CD14-positive monocyte (primary cell): Measurements from ENCODE around the gene CDH2. TPM values are rescaled to one million over a fixed set of nuclear protein-coding genes. Genes with fewer than 3 reads are reported as not detected.

Experiments used
- DNase-seq, 3 donors: peaks; one replicate each; pipeline ENCODE4 v3.0.0-alpha.2; 2011 to 2022
- H2AFZ ChIP-seq: 2 replicates; pipeline ENCODE4 v1.6.0; 2012; ENCODE audit warnings: mild to moderate bottlenecking, low read depth, low read length, inconsistent platforms; ENCODE audit not compliant: insufficient read depth, poor library complexity, severe bottlenecking
- H3K27ac ChIP-seq, 2 donors: 1 replicate in 1 of 2; 2 replicates in 1 of 2; pipeline ENCODE4 v1.5.1; 2012 to 2013; ENCODE audit warnings: low read length in 2 of 2, control low read depth in 1 of 2, inconsistent platforms in 1 of 2, low read depth in 1 of 2, mild to moderate bottlenecking in 1 of 2
- H3K27me3 ChIP-seq, 2 donors: one replicate each; pipeline versions ENCODE4 v1.6.0 to v1.6.1; 2011 to 2013; ENCODE audit warnings: low read length in 2 of 2; ENCODE audit not compliant: control insufficient read depth in 2 of 2, insufficient read depth in 2 of 2
- H3K36me3 ChIP-seq, 2 donors: replicated peaks in 1 of 2; 1 replicate in 1 of 2; 2 replicates in 1 of 2; pipeline versions ENCODE4 v1.5.1 to v1.6.1; 2012 to 2013; ENCODE audit warnings: low read length in 2 of 2, control low read depth in 1 of 2, inconsistent platforms in 1 of 2, mild to moderate bottlenecking in 1 of 2; ENCODE audit not compliant: insufficient read depth in 2 of 2, control insufficient read depth in 1 of 2
- H3K4me1 ChIP-seq, 2 donors: 1 replicate in 1 of 2; 2 replicates in 1 of 2; pipeline versions ENCODE4 v1.5.1 to v1.6.1; 2012 to 2013; ENCODE audit warnings: low read length in 2 of 2, control low read depth in 1 of 2, inconsistent platforms in 1 of 2, mild to moderate bottlenecking in 1 of 2, moderate library complexity in 1 of 2; ENCODE audit not compliant: insufficient read depth in 2 of 2, control insufficient read depth in 1 of 2
- H3K4me2 ChIP-seq: replicated peaks from 2 replicates; pipeline ENCODE3; 2012; ENCODE audit warnings: low read length, moderate library complexity, mild to moderate bottlenecking; ENCODE audit not compliant: poor library complexity, severe bottlenecking; ENCODE audit errors: extremely low read depth
- H3K4me3 ChIP-seq, 3 experiments: fragments of 200-600 bp in 1 of 3; sonication (generic) in 1 of 3; replicated peaks in 1 of 3; 1 replicate in 2 of 3; 2 replicates in 1 of 3; pipeline ENCODE4 v1.5.1; 2011 to 2013; ENCODE audit warnings: low read length in 3 of 3, mild to moderate bottlenecking in 3 of 3, control low read depth in 2 of 3, low read depth in 2 of 3, inconsistent platforms in 1 of 3, moderate library complexity in 1 of 3
- H3K79me2 ChIP-seq: 2 replicates; pipeline ENCODE4 v1.6.0; 2012; ENCODE audit warnings: mild to moderate bottlenecking, control low read depth, inconsistent platforms, low read length, moderate library complexity; ENCODE audit not compliant: insufficient read depth
- H3K9ac ChIP-seq: 2 replicates; pipeline ENCODE4 v1.6.0; 2017; ENCODE audit warnings: low read length, mild to moderate bottlenecking; ENCODE audit not compliant: insufficient read depth, poor library complexity, severe bottlenecking
- H3K9me3 ChIP-seq, 2 donors: replicated peaks in 1 of 2; 1 replicate in 1 of 2; 2 replicates in 1 of 2; pipeline versions ENCODE4 v1.5.1 to v1.6.1; 2012 to 2013; ENCODE audit warnings: low read length in 2 of 2, control low read depth in 1 of 2; ENCODE audit not compliant: control insufficient read depth in 1 of 2, insufficient read depth in 1 of 2
- H4K20me1 ChIP-seq: 2 replicates; pipeline ENCODE4 v1.6.0; 2012; ENCODE audit warnings: mild to moderate bottlenecking, low read length, control low read depth, moderate library complexity; ENCODE audit not compliant: insufficient read depth
- H3K27ac Mint-ChIP-seq, 7 donors: one replicate each; pipeline ENCODE4 v1.8.0; 2020; ENCODE audit warnings: mild to moderate bottlenecking in 7 of 7, mixed read lengths in 7 of 7, moderate library complexity in 6 of 7, inconsistent platforms in 2 of 7
- H3K27me3 Mint-ChIP-seq, 3 donors: one replicate each; pipeline ENCODE4 v1.8.0; 2021 to 2022; ENCODE audit warnings: low read depth in 3 of 3, mild to moderate bottlenecking in 3 of 3, mixed read lengths in 3 of 3, moderate library complexity in 3 of 3, inconsistent platforms in 1 of 3
- H3K36me3 Mint-ChIP-seq, 2 donors: one replicate each; pipeline ENCODE4 v1.8.0; 2020; ENCODE audit warnings: mixed read lengths in 2 of 2, inconsistent platforms in 1 of 2, mild to moderate bottlenecking in 1 of 2
- H3K4me1 Mint-ChIP-seq: one replicate; pipeline ENCODE4 v1.8.0; 2020; ENCODE audit warnings: mild to moderate bottlenecking, mixed read lengths
- H3K4me3 Mint-ChIP-seq, 2 donors: one replicate each; pipeline ENCODE4 v1.8.0; 2020; ENCODE audit warnings: mild to moderate bottlenecking in 2 of 2, mixed read lengths in 2 of 2, moderate library complexity in 1 of 2
- H3K9me3 Mint-ChIP-seq, 7 donors: one replicate each; pipeline ENCODE4 v1.8.0; 2020 to 2022; ENCODE audit warnings: mixed read lengths in 7 of 7, mild to moderate bottlenecking in 6 of 7, moderate library complexity in 6 of 7, inconsistent platforms in 2 of 7
- WGBS: methylation state at CpG from one replicate; pipeline ENCODE4 v1.1.5; 2013; ENCODE audit warnings: missing lambda C conversion rate; ENCODE audit not compliant: insufficient coverage; 5-methylcytosine and 5-hydroxymethylcytosine counted together
- intact Hi-C, 2 donors: fragments of 100-400 bp; cut with micrococcal nuclease; formaldehyde crosslinking; loops; one replicate each; pipeline versions ENCODE4 v1.15.0 to v1.15.1; 2023
- polyA plus RNA-seq, 3 donors: library from polyadenylated mRNA; depleted of rRNA in 1 of 3; unstranded in 2 of 3; stranded (reverse) in 1 of 3; fragments of 300-500 nt in 2 of 3; fragments of >200 nt in 1 of 3; fragmentation: Illumina TruSeq in 2 of 3; gene quantifications; 1 replicate in 2 of 3; 2 replicates in 1 of 3; pipeline ENCODE4 v1.2.3, GENCODE V29; 2012 to 2021
- TF ChIP-seq, protein P1 (sequence below): fragments of 200-600 bp; IDR thresholded peaks from one replicate; pipeline ENCODE4 v1.8.0; 2022; ENCODE audit warnings: antibody characterized with exemption, mild to moderate bottlenecking

The CDH2 gene
- polyA plus RNA-seq, 3 donors: 0.03 to 0.32 (median 0.08) TPM

DNA sequence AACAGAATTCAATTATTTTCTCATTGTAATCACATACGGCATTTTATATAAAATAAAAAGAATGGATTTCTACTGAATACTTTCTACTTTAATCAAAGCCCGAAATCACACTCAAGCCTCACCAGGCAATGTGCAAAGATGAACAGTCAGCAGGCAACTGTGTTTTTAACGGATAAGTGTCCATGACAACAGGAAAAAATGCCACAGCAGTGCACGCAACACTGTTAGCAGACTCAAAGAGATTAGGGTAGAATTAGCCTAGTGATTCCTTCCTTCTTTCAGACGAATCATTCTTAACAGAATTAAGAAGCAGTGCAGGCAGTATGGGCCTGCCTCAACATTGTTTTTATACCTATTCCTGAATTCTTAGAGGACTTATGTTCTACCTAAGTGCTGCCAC is 135.6 kb downstream of the CDH2 start:
- Histone ChIP-seq H3K36me3 (no peaks in the 10 kb centered on the region), H3K9me3 (no peaks in the 10 kb centered on the region), H4K20me1 (no peaks in the 10 kb centered on the region), H3K79me2 (no peaks in the 10 kb centered on the region), H3K27me3 (no peaks in the 10 kb centered on the region), H3K4me3 (no peak overlapping the region), H3K4me2 (no peak overlapping the region), H2AFZ (no peak overlapping the region), H3K27ac (no peak overlapping the region), H3K9ac (no peak overlapping the region), H3K4me1 (peaks cover 13 to 16% of the 10 kb centered on the region in 2 donors)
- intact Hi-C loops: no loop called here
- WGBS: 55% methylated on average over 4 of the region's 5 CpGs
- DNase-seq: no peak
- peaks cover 0 to 5% (median 0%) of the 10 kb centered on the region in 7 donors for H3K9me3 Mint-ChIP-seq
- TF ChIP-seq, protein P1, sequence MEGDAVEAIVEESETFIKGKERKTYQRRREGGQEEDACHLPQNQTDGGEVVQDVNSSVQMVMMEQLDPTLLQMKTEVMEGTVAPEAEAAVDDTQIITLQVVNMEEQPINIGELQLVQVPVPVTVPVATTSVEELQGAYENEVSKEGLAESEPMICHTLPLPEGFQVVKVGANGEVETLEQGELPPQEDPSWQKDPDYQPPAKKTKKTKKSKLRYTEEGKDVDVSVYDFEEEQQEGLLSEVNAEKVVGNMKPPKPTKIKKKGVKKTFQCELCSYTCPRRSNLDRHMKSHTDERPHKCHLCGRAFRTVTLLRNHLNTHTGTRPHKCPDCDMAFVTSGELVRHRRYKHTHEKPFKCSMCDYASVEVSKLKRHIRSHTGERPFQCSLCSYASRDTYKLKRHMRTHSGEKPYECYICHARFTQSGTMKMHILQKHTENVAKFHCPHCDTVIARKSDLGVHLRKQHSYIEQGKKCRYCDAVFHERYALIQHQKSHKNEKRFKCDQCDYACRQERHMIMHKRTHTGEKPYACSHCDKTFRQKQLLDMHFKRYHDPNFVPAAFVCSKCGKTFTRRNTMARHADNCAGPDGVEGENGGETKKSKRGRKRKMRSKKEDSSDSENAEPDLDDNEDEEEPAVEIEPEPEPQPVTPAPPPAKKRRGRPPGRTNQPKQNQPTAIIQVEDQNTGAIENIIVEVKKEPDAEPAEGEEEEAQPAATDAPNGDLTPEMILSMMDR: no peak
- no peak overlapping the region for H3K4me3 Mint-ChIP-seq
- H3K27ac Mint-ChIP-seq: no peak overlapping the region
- H3K36me3 Mint-ChIP-seq: no peaks in the 10 kb centered on the region
- peaks cover 22% of the 10 kb centered on the region for H3K4me1 Mint-ChIP-seq
- H3K27me3 Mint-ChIP-seq: peaks cover 0 to 2% (median 1%) of the 10 kb centered on the region in 3 donors

GRCh38 chr18:28040716-28041115 is 136.2 kb downstream of the CDH2 start:
- H3K27me3 ChIP-seq: no peaks in the 10 kb centered on the region
- no peak overlapping the region for H3K4me2 ChIP-seq
- H3K4me1 ChIP-seq: peaks cover 13 to 16% of the 10 kb centered on the region in 2 donors
- H3K27ac Mint-ChIP-seq: no peak overlapping the region
- DNase-seq: no peak
- H2AFZ ChIP-seq: no peak overlapping the region
- H3K4me1 Mint-ChIP-seq: peaks cover 22% of the 10 kb centered on the region
- no peak overlapping the region for H3K4me3 ChIP-seq
- H3K4me3 Mint-ChIP-seq: no peak overlapping the region
- H3K9ac ChIP-seq: no peak overlapping the region
- H3K36me3 ChIP-seq: no peaks in the 10 kb centered on the region
- no peak overlapping the region for H3K27ac ChIP-seq
- TF ChIP-seq, protein P1: no peak
- H3K9me3 ChIP-seq: no peaks in the 10 kb centered on the region
- no peaks in the 10 kb centered on the region for H4K20me1 ChIP-seq
- no peaks in the 10 kb centered on the region for H3K36me3 Mint-ChIP-seq
- H3K27me3 Mint-ChIP-seq: peaks cover 0 to 2% (median 1%) of the 10 kb centered on the region in 3 donors
- H3K9me3 Mint-ChIP-seq: peaks cover 0 to 5% (median 0%) of the 10 kb centered on the region in 7 donors
- no peaks in the 10 kb centered on the region for H3K79me2 ChIP-seq
- intact Hi-C loops: no loop called here
